BJ (cell line): ENCODE data around the gene VGLL4. TPM values are rescaled to one million over a fixed set of nuclear protein-coding genes. Genes with fewer than 3 reads are reported as not detected.

Source experiments
- CTCF ChIA-PET: fragments of 350-600 bp; formaldehyde crosslinking; extraction: SDS; loops from one replicate; lab custom pipeline; 2021; ENCODE audit warnings: antibody characterized with exemption, inconsistent platforms; lab: Yijun Ruan, JAX
- POLR2A ChIA-PET: fragments of 300-600 bp; sonication (Branson Sonifier 250); formaldehyde crosslinking; extraction: SDS; loops from one replicate; lab custom pipeline; 2021; ENCODE audit warnings: antibody characterized with exemption; lab: Charles Lee
- DNase-seq: peaks from one replicate; pipeline ENCODE4 v3.0.0-alpha.2; 2011; ENCODE audit warnings: low read depth
- H3K27me3 ChIP-seq: 2 replicates; pipeline ENCODE4 v1.6.0; 2011; ENCODE audit warnings: low read length; ENCODE audit not compliant: control insufficient read depth, insufficient read depth
- H3K36me3 ChIP-seq: 2 replicates; pipeline ENCODE4 v1.5.1; 2011; ENCODE audit warnings: low read length; ENCODE audit not compliant: control insufficient read depth, insufficient read depth
- H3K4me3 ChIP-seq: 2 replicates; pipeline ENCODE4 v1.5.1; 2011; ENCODE audit warnings: low read depth, mild to moderate bottlenecking, control low read depth, low read length
- polyA plus RNA-seq: library from polyadenylated mRNA; depleted of rRNA; stranded (reverse); fragments of >200 nt; gene quantifications from 2 replicates; pipeline ENCODE4 v1.2.3, GENCODE V29; 2011; rRNA removed
- small RNA-seq: library from RNA; depleted of rRNA; stranded (forward); fragments of <200 nt; gene quantifications from one replicate; pipeline ENCODE3, GENCODE V24; 2012; ENCODE audit warnings: low replicate concordance, low read depth; ENCODE audit not compliant: insufficient read length
- TF ChIP-seq, protein P1 (sequence below): IDR thresholded peaks from 2 replicates; pipeline ENCODE4 v1.5.1; 2011; ENCODE audit warnings: low read depth, mild to moderate bottlenecking, control low read depth, inconsistent platforms, low read length, moderate library complexity; ENCODE audit not compliant: insufficient read depth

VGLL4 gene
- polyA plus RNA-seq, 1 experiment = 31.3 TPM

DNA sequence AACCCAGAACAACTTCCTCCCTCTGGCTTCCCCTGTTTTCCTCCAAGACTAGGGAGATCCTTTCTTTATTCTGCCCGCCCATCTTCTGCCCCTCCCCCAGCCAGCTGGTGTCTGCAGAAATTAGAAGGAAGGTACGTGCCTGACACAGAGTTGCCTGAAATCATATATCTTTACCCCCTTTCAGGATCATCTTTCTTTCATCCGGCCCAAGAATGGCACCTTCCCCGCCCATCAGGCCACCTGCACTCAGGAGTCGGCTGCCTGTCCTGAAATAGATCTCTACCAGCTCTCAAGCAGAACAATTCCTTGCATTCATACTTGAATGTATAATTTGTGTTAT, 133.7 kb downstream of the VGLL4 start:
- DNase-seq = no peak
- POLR2A ChIA-PET = no interaction called here

DNA sequence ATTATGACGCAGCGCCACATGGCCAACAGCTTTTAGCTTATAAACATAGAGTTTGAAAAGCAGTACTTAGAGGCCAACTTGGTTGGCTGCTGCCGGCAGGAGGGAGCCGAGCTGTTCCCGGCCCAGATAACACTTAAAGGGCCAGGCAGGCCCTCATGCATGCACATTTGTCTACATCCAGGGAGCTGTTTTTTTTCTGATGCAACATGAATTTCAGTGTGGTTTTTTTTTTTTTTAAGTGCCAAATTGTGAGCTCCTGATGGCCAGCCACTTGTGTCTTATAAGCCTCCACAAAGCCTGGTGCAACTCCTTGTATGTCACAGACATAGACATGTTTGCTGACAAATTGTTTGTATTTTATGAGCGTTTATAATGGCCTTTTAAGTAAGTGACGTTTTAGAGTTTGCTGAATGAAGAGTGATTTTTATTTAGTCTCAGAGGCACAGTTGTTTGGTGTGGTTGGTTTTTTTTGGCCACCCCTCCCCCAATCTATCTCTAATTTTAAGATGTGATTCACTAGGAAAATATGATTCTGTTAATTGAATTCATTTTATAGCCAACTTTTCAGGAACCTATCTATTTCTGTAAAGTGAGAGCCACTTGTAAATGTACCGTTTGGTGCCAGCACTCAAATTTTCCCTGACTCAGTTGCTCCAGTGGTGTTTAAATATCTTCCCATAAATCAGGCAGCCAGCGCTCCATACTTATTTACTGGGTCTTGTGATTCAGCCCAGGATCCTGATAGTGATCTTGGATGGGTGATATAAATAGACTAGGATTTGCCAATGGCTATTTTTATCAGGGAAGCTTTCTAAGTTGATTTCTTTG, 134.3 kb downstream of the VGLL4 start:
- H3K4me3 ChIP-seq = no peak overlapping the region
- H3K36me3 ChIP-seq = no peaks in the 10 kb centered on the region
- TF ChIP-seq, protein P1, sequence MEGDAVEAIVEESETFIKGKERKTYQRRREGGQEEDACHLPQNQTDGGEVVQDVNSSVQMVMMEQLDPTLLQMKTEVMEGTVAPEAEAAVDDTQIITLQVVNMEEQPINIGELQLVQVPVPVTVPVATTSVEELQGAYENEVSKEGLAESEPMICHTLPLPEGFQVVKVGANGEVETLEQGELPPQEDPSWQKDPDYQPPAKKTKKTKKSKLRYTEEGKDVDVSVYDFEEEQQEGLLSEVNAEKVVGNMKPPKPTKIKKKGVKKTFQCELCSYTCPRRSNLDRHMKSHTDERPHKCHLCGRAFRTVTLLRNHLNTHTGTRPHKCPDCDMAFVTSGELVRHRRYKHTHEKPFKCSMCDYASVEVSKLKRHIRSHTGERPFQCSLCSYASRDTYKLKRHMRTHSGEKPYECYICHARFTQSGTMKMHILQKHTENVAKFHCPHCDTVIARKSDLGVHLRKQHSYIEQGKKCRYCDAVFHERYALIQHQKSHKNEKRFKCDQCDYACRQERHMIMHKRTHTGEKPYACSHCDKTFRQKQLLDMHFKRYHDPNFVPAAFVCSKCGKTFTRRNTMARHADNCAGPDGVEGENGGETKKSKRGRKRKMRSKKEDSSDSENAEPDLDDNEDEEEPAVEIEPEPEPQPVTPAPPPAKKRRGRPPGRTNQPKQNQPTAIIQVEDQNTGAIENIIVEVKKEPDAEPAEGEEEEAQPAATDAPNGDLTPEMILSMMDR = peak; percentile 36
- ChIA-PET POLR2A (interaction anchor here (0.7 to 0.8 kb wide), 2 partner anchors 16 to 208 kb away, joined by 3 to 6 read pairs; no protein-coding TSS in a partner anchor), CTCF (interaction anchor here (0.7 to 1.3 kb wide), 3 partner anchors 30 to 140 kb away, joined by 3 read pairs; no protein-coding TSS in a partner anchor)
- peak; percentile 76 for DNase-seq
- no peaks in the 10 kb centered on the region for H3K27me3 ChIP-seq

More for the DNA sequence above, 133.7 kb downstream of the VGLL4 start:
- no peaks in the 10 kb centered on the region for H3K27me3 ChIP-seq
- no peaks in the 10 kb centered on the region for H3K36me3 ChIP-seq
- CTCF ChIA-PET = interaction anchor here (1.1 kb wide), 1 partner anchor 139 kb away, joined by 3 read pairs; no protein-coding TSS in a partner anchor
- TF ChIP-seq, protein P1 = no peak
- no peak overlapping the region for H3K4me3 ChIP-seq

DNA sequence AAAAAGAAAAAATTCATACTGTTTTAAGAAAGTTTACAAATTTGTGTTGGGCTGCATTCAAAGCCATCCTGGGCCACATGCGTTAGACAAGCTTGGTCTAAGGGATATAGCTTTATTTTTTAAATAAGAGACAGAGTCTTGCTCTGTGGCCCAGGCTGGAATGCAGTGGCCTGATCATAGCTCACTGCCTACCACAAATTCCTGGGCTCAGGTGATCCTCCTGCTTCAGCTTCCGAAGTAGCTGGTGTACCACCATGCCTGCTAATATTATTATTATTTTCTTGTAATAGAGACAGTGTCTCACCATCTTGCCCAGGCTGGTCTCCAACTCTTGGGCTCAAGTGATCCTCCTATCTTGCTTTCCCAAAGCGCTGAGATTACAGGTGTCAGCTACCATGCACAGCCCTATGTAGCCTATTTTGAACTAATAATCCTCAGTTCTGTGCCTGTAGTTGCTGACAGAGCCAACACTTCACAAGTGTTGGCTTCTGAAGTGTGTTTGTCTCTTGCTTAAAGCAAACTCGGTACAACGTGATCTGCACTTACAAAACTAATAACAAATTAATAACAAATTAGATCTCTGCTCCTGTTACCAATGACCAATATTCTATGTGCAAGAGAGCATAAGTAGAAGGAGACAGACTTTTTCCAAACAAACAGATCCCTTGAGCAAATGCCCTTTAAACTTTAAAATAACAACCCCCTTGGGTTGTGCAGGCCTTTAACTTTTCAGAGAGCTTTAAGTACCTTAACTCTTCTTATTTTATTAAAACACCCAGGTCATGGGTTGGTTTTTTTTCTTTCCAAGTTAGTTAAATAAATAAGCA, 135.2 kb downstream of the VGLL4 start:
- POLR2A ChIA-PET = interaction anchor here (0.7 to 0.8 kb wide), 2 partner anchors 17 to 209 kb away, joined by 3 to 6 read pairs; no protein-coding TSS in a partner anchor
- Histone ChIP-seq H3K27me3 (no peaks in the 10 kb centered on the region), H3K4me3 (no peak overlapping the region), H3K36me3 (no peaks in the 10 kb centered on the region)
- TF ChIP-seq, protein P1 = no peak
- CTCF ChIA-PET = interaction anchor here (0.7 to 1.3 kb wide), 3 partner anchors 31 to 129 kb away, joined by 3 read pairs; no protein-coding TSS in a partner anchor
- DNase-seq = no peak

DNA sequence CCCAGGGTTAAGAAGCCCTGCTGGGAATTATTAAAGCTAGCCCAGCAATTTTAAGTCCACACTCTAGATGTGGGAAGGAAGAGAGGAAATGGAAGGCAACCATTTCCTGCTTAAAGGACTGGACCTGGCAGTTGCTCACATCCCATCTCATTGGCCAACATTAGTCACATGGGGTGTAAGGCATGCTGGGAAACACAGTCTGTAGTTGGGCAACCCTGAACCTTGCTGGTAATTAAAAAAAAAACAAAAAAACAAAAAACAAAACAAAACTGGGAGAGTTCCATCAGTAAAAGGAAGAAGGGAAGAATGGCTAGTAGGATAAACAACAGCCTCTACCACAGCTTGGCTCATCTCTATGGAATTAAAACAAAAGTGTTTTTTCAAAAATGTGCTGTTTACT, 136.0 kb downstream of the VGLL4 start:
- ChIA-PET POLR2A (no interaction called here), CTCF (interaction anchor here (1.2 kb wide), 1 partner anchor 128 kb away, joined by 3 read pairs; no protein-coding TSS in a partner anchor)
- Histone ChIP-seq H3K36me3 (no peaks in the 10 kb centered on the region), H3K4me3 (no peak overlapping the region), H3K27me3 (no peaks in the 10 kb centered on the region)
- TF ChIP-seq, protein P1 = no peak
- DNase-seq = no peak

Small RNAs within 50 kb of the gene (small RNA-seq; reads per million reads assigned to genes)
- not detected for gene AC022001.1

Other genes starting within 250 kb of the VGLL4 start
- gene TAMM41, start 203.0 kb upstream of the VGLL4 start, polyA plus RNA-seq = 10.0 and 12.0 TPM in 2 replicates